ENCODE data around the gene KDM7A. TPM values are rescaled to one million over a fixed set of nuclear protein-coding genes. Genes with fewer than 3 reads are reported as not detected.
"Not testable (repeated sequence)": the region's sequence is repeated elsewhere in the genome, so short reads cannot be mapped to it uniquely, and the experiment has no call there.

KDM7A gene
- total RNA-seq, 1 experiment from 2014 or later, result 12.4 TPM

GRCh38 chr7:140174217-140174616, 2.6 kb downstream of the KDM7A start:
- no peak for DNase-seq (ENCODE audit: unreplicated experiment)
- Mint-ChIP-seq H3K9me3 (ENCODE audit: unreplicated experiment) (no peaks in the 10 kb centered on the region), H3K27ac (ENCODE audit: low read depth, unreplicated experiment) (no peak overlapping the region), H3K4me3 (ENCODE audit: unreplicated experiment) (no peak overlapping the region), H3K27me3 (ENCODE audit: insufficient read depth, unreplicated experiment) (no peaks in the 10 kb centered on the region), H3K36me3 (ENCODE audit: insufficient read depth, unreplicated experiment) (peaks cover 18% of the 10 kb centered on the region), H3K4me1 (ENCODE audit: insufficient read depth, unreplicated experiment) (peaks cover 10% of the 10 kb centered on the region)
- ChIA-PET CTCF (interaction anchor here (0.6 to 1.5 kb wide), 5 partner anchors 11 to 160 kb away, joined by 3 to 12 read pairs (median 3); no protein-coding TSS in a partner anchor), POLR2A (interaction anchor here (1.1 kb wide), 1 partner anchor 142 kb away, joined by 3 read pairs; no protein-coding TSS in a partner anchor)
- no peak for TF ChIP-seq CTCF (IDR thresholded peaks at IDR 0.05; ENCODE audit: unreplicated experiment)
- no TSS peak for BruUV-seq (replicated peaks)
- intact Hi-C loops (cut with micrococcal nuclease), result loop anchor here (2.0 kb wide), 1 partner anchor 111 kb away; the partner anchor contains the start of gene PARP12

- ChIA-PET POLR2A (no interaction called here), CTCF (interaction anchor here (0.5 to 2.1 kb wide), 4 partner anchors 16 to 156 kb away, joined by 3 to 11 read pairs (median 4); no protein-coding TSS in a partner anchor)
- TF ChIP-seq CTCF (IDR thresholded peaks at IDR 0.05; ENCODE audit: unreplicated experiment), result no peak
- intact Hi-C loops (cut with micrococcal nuclease), result no loop called here
- H3K27ac Mint-ChIP-seq (ENCODE audit: low read depth, unreplicated experiment), result no peak overlapping the region
- no TSS peak for BruUV-seq (replicated peaks)
- no peaks in the 10 kb centered on the region for H3K27me3 Mint-ChIP-seq (ENCODE audit: insufficient read depth, unreplicated experiment)
- H3K4me3 Mint-ChIP-seq (ENCODE audit: unreplicated experiment), result no peak overlapping the region
- H3K9me3 Mint-ChIP-seq (ENCODE audit: unreplicated experiment), result no peaks in the 10 kb centered on the region
- H3K36me3 Mint-ChIP-seq (ENCODE audit: insufficient read depth, unreplicated experiment), result peaks cover 8% of the 10 kb centered on the region
- H3K4me1 Mint-ChIP-seq (ENCODE audit: insufficient read depth, unreplicated experiment), result peaks cover 4% of the 10 kb centered on the region
- DNase-seq (ENCODE audit: unreplicated experiment), result no peak
Observed at GRCh38 chr7:140170375-140170774, 6.4 kb downstream of the KDM7A start.

- DNase-seq (ENCODE audit: unreplicated experiment), result no peak
- no TSS peak for BruUV-seq (replicated peaks)
- Mint-ChIP-seq H3K9me3 (ENCODE audit: unreplicated experiment) (no peaks in the 10 kb centered on the region), H3K4me3 (ENCODE audit: unreplicated experiment) (no peak overlapping the region), H3K4me1 (ENCODE audit: insufficient read depth, unreplicated experiment) (peaks cover 5% of the 10 kb centered on the region), H3K27me3 (ENCODE audit: insufficient read depth, unreplicated experiment) (no peaks in the 10 kb centered on the region), H3K36me3 (ENCODE audit: insufficient read depth, unreplicated experiment) (peaks cover 6% of the 10 kb centered on the region), H3K27ac (ENCODE audit: low read depth, unreplicated experiment) (no peak overlapping the region)
- ChIA-PET POLR2A (interaction anchor here (0.7 to 4.2 kb wide), 2 partner anchors 8 to 124 kb away, joined by 4 to 37 read pairs; partner anchors contain the start of gene KDM7A), CTCF (interaction anchor here (0.5 to 2.1 kb wide), 3 partner anchors 22 to 157 kb away, joined by 3 to 11 read pairs (median 3); no protein-coding TSS in a partner anchor)
- intact Hi-C loops (cut with micrococcal nuclease), result no loop called here
- no peak for TF ChIP-seq CTCF (IDR thresholded peaks at IDR 0.05; ENCODE audit: unreplicated experiment)
Observed at GRCh38 chr7:140168816-140169215, 8.0 kb downstream of the KDM7A start.

GRCh38 chr7:140165422-140165821, 11.4 kb downstream of the KDM7A start:
- DNase-seq (ENCODE audit: unreplicated experiment), result peak; percentile 78
- ChIA-PET POLR2A (interaction anchor here (0.8 to 4.2 kb wide), 6 partner anchors 12 to 159 kb away, joined by 3 to 37 read pairs (median 4); partner anchors contain the start of gene KDM7A), CTCF (interaction anchor here (0.6 to 1.4 kb wide), 2 partner anchors 10 to 14 kb away, joined by 3 read pairs; no protein-coding TSS in a partner anchor)
- no TSS peak for BruUV-seq (replicated peaks)
- no peaks in the 10 kb centered on the region for H3K27me3 Mint-ChIP-seq (ENCODE audit: insufficient read depth, unreplicated experiment)
- peak overlapping the region; percentile 74 for H3K27ac Mint-ChIP-seq (ENCODE audit: low read depth, unreplicated experiment)
- no peaks in the 10 kb centered on the region for H3K9me3 Mint-ChIP-seq (ENCODE audit: unreplicated experiment)
- intact Hi-C loops (cut with micrococcal nuclease), result no loop called here
- H3K4me1 Mint-ChIP-seq (ENCODE audit: insufficient read depth, unreplicated experiment), result peaks cover 8% of the 10 kb centered on the region
- peaks cover 4% of the 10 kb centered on the region for H3K36me3 Mint-ChIP-seq (ENCODE audit: insufficient read depth, unreplicated experiment)
- no peak overlapping the region for H3K4me3 Mint-ChIP-seq (ENCODE audit: unreplicated experiment)
- TF ChIP-seq CTCF (IDR thresholded peaks at IDR 0.05; ENCODE audit: unreplicated experiment), result no peak

- intact Hi-C loops (cut with micrococcal nuclease); H3K27me3 Mint-ChIP-seq (ENCODE audit: insufficient read depth, unreplicated experiment); H3K27ac Mint-ChIP-seq (ENCODE audit: low read depth, unreplicated experiment); H3K9me3 Mint-ChIP-seq (ENCODE audit: unreplicated experiment); BruUV-seq (replicated peaks); H3K36me3 Mint-ChIP-seq (ENCODE audit: insufficient read depth, unreplicated experiment); DNase-seq (ENCODE audit: unreplicated experiment); H3K4me3 Mint-ChIP-seq (ENCODE audit: unreplicated experiment): not testable (repeated sequence)
- CTCF ChIA-PET, result interaction anchor here (0.6 to 0.9 kb wide), 5 partner anchors 16 to 480 kb away, joined by 3 to 4 read pairs (median 4); no protein-coding TSS in a partner anchor
- POLR2A ChIA-PET, result interaction anchor here (0.6 kb wide), 1 partner anchor 12 kb away, joined by 3 read pairs; no protein-coding TSS in a partner anchor
- H3K4me1 Mint-ChIP-seq (ENCODE audit: insufficient read depth, unreplicated experiment), result peaks cover 11% of the 10 kb centered on the region
Observed at GRCh38 chr7:140162081-140162480, 14.7 kb downstream of the KDM7A start.

Data from MCF 10A (cell line).